Measurements from ENCODE around the gene DCP1A.
"Not testable (repeated sequence)": the region's sequence is repeated elsewhere in the genome, so short reads cannot be mapped to it uniquely, and the experiment has no call there.

Gene DCP1A

DNA sequence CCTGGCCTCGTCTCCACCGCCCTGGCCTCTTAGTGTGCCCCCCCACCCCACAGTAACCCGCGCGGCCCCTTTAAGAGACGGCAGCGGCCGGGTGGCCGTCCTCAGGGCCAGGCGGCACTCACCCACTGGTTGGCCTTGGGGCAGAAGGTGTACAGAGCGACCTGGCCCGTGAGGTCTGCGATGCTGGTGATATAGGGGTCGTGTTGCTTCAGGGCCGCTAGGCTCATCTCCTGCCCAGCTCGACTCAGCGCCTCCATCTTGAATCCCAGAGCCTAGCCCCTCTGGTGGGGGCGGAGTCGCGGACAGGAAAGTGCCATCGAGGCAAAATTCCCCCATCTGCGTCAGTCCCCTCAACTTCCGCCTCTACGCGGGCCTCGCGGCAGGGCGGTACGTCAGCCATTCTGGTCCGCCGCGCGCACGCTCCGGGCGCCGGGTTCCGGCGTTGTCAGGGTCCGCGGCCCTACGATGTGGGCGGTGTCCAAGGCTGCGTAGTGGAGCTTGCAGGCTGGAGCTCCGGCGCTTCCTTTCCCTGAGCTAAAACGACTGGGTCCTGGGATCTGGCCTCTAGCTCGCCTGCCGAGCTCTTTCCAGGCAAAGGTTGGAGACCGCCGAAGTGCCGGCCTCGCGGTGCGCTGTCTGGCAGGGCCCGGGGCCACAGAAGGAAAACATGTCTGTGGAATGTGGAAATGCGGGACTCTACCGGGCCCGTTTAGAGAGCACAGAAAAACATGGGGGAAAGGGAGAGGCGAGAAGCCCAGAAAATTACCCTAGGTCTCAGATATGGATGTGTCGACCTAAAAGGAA is at the start of gene DCP1A:
TSS of gene DCP1A (minus strand) at position 283 of the 804 bp plus-strand sequence. CDS start at position 257, 26 bp downstream.
- DNase-seq: peak; percentile 95

GRCh38 chr3:53384465-53385423 is 37.4 kb upstream of the DCP1A start:
- DNase-seq: no peak

- DNase-seq: no peak
These were observed 34.8 kb upstream of the DCP1A start for GRCh38 chr3:53382106-53382505.

GRCh38 chr3:53380306-53380705 is 33.0 kb upstream of the DCP1A start:
- no peak for DNase-seq

DNA sequence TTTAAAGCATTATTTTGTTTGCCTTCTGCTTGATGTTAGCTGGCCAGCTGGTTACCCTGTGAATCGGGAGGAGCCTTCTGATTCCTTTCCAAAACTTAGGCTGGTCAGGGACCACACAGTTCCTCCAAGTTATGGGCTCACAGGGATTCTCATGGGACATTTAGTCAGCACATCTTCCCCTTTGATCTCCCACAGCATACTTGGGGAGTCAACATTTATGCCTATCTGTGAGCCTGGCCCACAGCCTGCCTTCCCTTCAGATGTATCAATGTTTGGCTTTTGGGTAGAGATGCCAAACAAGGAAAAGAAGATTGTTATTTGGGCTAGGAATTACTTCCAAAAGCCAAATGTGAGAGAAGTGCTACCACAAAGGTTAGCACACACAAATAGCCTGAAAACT is 32.6 kb upstream of the DCP1A start:
- no peak for DNase-seq

DNA sequence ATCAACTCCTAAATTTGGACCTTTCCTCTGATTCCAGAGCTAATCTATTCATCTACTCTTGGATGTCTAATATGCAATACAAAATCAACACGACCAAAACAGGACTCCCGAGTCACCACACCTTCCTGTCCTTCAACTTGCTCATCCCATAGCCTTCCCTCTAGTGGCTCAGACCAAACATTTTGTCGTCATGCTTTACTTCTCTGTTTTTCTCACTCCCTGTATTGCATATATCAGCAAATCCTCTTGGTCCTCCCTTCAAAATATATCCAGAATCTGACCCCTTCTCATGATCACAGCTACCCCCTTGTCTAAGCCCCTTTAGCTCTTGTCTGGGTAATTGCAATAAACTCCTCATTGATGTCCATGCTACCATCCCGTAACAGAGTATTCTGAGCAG is 30.5 kb upstream of the DCP1A start:
- no peak for DNase-seq

- DNase-seq: no peak
These were observed 29.3 kb upstream of the DCP1A start for GRCh38 chr3:53376679-53377078.

GRCh38 chr3:53375019-53375418 is 27.7 kb upstream of the DCP1A start:
- DNase-seq: peak; percentile 34 to 53

- DNase-seq: not testable (repeated sequence)
These were observed 23.4 kb upstream of the DCP1A start for GRCh38 chr3:53370719-53371118.

GRCh38 chr3:53361852-53362251 is 14.5 kb upstream of the DCP1A start:
- DNase-seq: no peak

DNA sequence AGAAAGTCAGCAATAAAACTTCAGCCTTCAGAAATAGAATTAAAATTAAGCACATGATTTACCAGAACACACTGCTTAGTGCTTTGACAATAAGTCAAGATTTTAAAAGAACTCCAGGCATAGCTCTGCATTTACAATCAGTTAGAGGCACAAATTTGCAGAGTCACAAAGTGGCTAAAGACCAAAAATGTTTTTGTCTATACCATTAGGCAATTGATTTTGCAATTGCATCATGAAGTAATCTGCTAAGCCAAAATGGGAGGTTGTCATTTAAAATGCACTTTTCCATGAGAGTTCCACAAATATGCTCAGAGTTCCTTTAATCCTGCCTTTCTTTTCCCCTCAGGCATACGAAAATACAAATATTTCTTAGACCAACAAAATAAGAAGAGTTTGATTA is 10.1 kb upstream of the DCP1A start:
- DNase-seq: no peak

GRCh38 chr3:53354945-53355498 is 7.7 kb upstream of the DCP1A start:
- DNase-seq: no peak

- no peak for DNase-seq
These were observed 5.9 kb upstream of the DCP1A start for GRCh38 chr3:53353202-53353601.

GRCh38 chr3:53350652-53351051 is 3.3 kb upstream of the DCP1A start:
- peak; percentile 7 to 8 for DNase-seq

DNA sequence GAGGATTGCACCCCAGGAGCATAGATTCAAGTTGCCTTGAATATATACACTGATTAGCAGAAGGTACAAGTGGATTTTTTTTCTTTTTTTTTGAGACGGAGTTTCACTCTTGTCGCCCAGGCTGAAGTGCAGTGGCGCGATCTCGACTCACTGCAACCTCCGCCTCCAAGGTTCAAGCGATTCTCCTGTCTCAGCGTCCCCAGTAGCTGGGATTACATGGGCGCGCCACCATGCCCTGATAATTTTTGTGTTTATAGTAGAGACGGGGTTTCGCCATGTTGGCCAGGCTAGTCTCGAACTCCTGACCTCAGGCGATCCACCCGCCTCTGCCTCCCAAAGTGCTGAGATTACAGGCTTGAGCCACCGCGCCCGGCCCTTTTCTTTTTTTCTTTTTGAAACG is 775 bp upstream of the DCP1A start:
- not testable (repeated sequence) for DNase-seq

DNA sequence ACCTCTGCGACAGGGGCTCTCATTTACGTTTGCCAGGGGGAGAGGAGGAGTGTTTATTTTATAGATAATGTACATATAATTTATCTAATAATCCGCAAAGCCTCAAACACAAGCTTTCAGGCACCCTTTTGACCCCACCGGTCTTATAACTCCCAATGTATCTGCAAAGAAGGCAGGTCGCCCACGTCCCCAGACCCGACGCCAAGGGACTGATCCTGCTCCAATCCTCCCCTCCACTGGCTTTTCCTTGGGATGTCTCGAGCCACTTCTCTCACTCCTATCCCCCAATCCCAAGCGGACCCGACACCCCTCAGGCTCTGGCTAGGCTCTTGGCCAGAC is 452 bp downstream of the DCP1A start:
- DNase-seq: peak in 1 of 2 donors; percentile 1

- DNase-seq: no peak
These were observed 829 bp downstream of the DCP1A start for GRCh38 chr3:53346514-53346913.

GRCh38 chr3:53342353-53342752 is 5.0 kb downstream of the DCP1A start:
- no peak for DNase-seq

DNA sequence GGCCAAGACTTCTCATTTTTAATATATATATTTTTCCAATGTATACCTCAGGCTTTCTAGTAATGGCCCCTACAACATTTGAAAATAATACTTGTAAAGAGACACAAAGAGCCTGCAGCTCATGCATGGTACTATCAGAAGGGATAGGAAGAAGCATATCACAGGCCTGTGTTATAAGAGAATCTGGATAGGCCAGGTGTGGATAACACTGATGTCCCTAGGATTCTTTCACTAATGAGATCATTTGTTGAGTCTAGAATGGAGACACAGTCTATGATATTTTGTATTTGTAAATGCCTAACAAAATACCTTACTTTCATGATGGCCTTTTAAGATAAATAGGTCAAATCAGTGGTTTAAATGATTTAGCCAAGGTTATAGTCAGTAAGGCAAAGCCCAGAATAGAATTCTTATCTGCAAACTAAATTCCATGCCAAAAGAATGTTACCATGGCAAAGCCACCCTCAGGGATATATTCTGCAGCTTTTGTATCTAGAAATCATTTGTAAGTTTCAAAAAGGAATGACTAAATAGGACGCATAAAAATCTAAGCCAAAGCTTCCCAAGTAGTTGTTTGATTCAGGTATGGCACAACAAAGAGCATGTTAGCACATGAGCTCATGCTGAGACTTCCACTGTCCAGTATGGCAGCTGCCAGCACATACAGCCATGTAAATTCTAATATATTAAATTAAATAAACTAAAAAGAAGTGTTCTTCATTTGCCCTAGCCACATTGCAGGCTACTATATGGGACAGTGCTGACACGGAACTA is 10.0 kb downstream of the DCP1A start:
- DNase-seq: no peak

- no peak for DNase-seq
These were observed 12.6 kb downstream of the DCP1A start for GRCh38 chr3:53334742-53335141.

DNA sequence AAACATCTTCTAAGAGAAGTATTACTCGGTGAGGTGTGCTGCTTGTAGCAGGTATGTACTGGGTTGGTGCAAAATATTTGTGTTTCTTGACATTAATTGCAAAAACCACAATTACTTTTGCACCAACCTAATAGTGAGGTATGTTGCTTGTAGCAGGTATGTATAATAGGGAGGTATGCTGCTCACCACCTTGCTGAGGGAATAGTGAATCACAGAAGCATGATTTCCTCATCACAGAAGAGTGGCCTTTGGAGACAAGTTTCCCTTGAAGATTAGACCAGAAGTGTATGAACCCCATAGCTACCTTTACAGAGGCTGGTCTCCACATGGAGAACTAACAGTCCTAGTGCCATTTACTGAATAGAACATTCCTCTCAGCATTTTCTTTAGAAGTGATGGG is 15.5 kb downstream of the DCP1A start:
- DNase-seq: no peak

GRCh38 chr3:53329897-53330296 is 17.4 kb downstream of the DCP1A start:
- DNase-seq: no peak

- DNase-seq: no peak
These were observed 18.6 kb downstream of the DCP1A start for GRCh38 chr3:53328746-53329145.
